Stromal cell of bone marrow (primary cell): ENCODE measurements around the gene TGM2.

Experiments used
- DNase-seq: peaks from one replicate; pipeline ENCODE4 v3.0.0-alpha.2; 2012; ENCODE audit warnings: low read depth

Gene TGM2

GRCh38 chr20:38161412-38161774 is 3.7 kb downstream of the TGM2 start:
- no peak for DNase-seq

- no peak for DNase-seq
Measured at GRCh38 chr20:38159957-38160756, 4.9 kb downstream of the TGM2 start.

- DNase-seq, result no peak
Measured at GRCh38 chr20:38159566-38159956, 5.5 kb downstream of the TGM2 start.

- DNase-seq, result no peak
Measured at GRCh38 chr20:38158701-38159351, 6.2 kb downstream of the TGM2 start.

- DNase-seq, result no peak
Measured at GRCh38 chr20:38157635-38158495, 7.2 kb downstream of the TGM2 start.

- DNase-seq, result no peak
Measured at GRCh38 chr20:38156888-38157634, 8.0 kb downstream of the TGM2 start.

- DNase-seq, result no peak
Measured at GRCh38 chr20:38156280-38156679, 8.8 kb downstream of the TGM2 start.

- DNase-seq, result no peak
Measured at GRCh38 chr20:38155811-38156210, 9.3 kb downstream of the TGM2 start.

GRCh38 chr20:38153401-38153800 is 11.7 kb downstream of the TGM2 start:
- no peak for DNase-seq

- peak; percentile 48 for DNase-seq
Measured at GRCh38 chr20:38152621-38153221, 12.3 kb downstream of the TGM2 start.

- DNase-seq, result peak; percentile 25
Measured at GRCh38 chr20:38152175-38152620, 12.9 kb downstream of the TGM2 start.

GRCh38 chr20:38151455-38151854 is 13.6 kb downstream of the TGM2 start:
- no peak for DNase-seq

- no peak for DNase-seq
Measured at GRCh38 chr20:38150335-38151170, 14.5 kb downstream of the TGM2 start.

- no peak for DNase-seq
Measured at GRCh38 chr20:38148328-38149102, 16.6 kb downstream of the TGM2 start.

- DNase-seq, result no peak
Measured at GRCh38 chr20:38147751-38148150, 17.3 kb downstream of the TGM2 start.

GRCh38 chr20:38147163-38147562 is 17.9 kb downstream of the TGM2 start:
- no peak for DNase-seq

- no peak for DNase-seq
Measured at GRCh38 chr20:38146628-38147027, 18.4 kb downstream of the TGM2 start.

- no peak for DNase-seq
Measured at GRCh38 chr20:38146156-38146555, 18.9 kb downstream of the TGM2 start.

- no peak for DNase-seq
Measured at GRCh38 chr20:38145729-38146075, 19.4 kb downstream of the TGM2 start.
